K562 (cell line): ENCODE results near the gene CCDC27. TPM values are rescaled to one million over a fixed set of nuclear protein-coding genes. Genes with fewer than 3 reads are reported as not detected.

ENCODE experiments used
- ATAC-seq: fragments of 200-7000 bp; cut with Tn5 transposase; 3 replicates; pipeline ENCODE4 v1.9.1; 2020; ENCODE audit warnings: moderate library complexity
- BruUV-seq: library from RNA; stranded (reverse); fragments of 400-500 nt; replicated peaks from 2 replicates; lab custom pipeline; 2021; lab: Mats Ljungman, UMichigan
- CTCF ChIA-PET: fragments of 300-600 bp; formaldehyde crosslinking; extraction: SDS; loops from one replicate; lab custom pipeline; 2021; ENCODE audit warnings: low intra/inter-chr PET ratio; lab: Yijun Ruan, JAX
- POLR2A ChIA-PET: fragments of 300-600, 350-650 bp; sonication (Branson Sonifier 250); formaldehyde crosslinking; extraction: SDS; loops from one replicate; lab custom pipeline; 2021; ENCODE audit warnings: antibody characterized with exemption, inconsistent platforms; lab: Yijun Ruan, JAX
- DNase-seq, 4 experiments: peaks; one replicate each; pipeline versions ENCODE4 v3.0.0 to v3.0.0-alpha.2; 2011 to 2018; ENCODE audit warnings: low spot score in 3 of 4, mixed read lengths in 3 of 4; ENCODE audit errors: extremely low read depth in 1 of 4
- FAIRE-seq: peaks from 2 replicates; lab custom pipeline; 2011; peaks lifted over from hg19 to GRCh38; lab: Jason Lieb, UNC
- H2AFZ ChIP-seq: 2 replicates; pipeline ENCODE4 v1.6.0; 2011; ENCODE audit warnings: low read depth, low read length, control low read depth, inconsistent platforms
- H3K27ac ChIP-seq: fragments of 200-600 bp; 3 replicates; pipeline ENCODE4 v1.8.0; 2011; ENCODE audit warnings: low read depth, mild to moderate bottlenecking, control low read depth, inconsistent platforms, low read length, moderate library complexity, mixed read lengths; ENCODE audit errors: extremely low read depth
- H3K27me3 ChIP-seq, 2 experiments: fragments of 300-600 bp in 1 of 2; 2 replicates in 1 of 2; 3 replicates in 1 of 2; pipeline versions ENCODE4 v1.6.0 to v1.8.0; 2011; ENCODE audit warnings: inconsistent platforms in 2 of 2, low read length in 2 of 2, mild to moderate bottlenecking in 1 of 2, mixed read lengths in 1 of 2, moderate library complexity in 1 of 2; ENCODE audit not compliant: control insufficient read depth in 2 of 2, insufficient read depth in 2 of 2
- H3K36me3 ChIP-seq: fragments of 300-600 bp; 3 replicates; pipeline ENCODE4 v1.8.0; 2011; ENCODE audit warnings: mild to moderate bottlenecking, low read length, inconsistent platforms; ENCODE audit not compliant: control insufficient read depth, insufficient read depth
- H3K4me1 ChIP-seq, 2 experiments: fragments of 200-600 bp in 1 of 2; replicated peaks in 1 of 2; 2 replicates in 1 of 2; 3 replicates in 1 of 2; pipeline versions ENCODE4 v1.5.1 to v1.8.0; 2011; ENCODE audit warnings: inconsistent platforms in 2 of 2, low read length in 2 of 2, mild to moderate bottlenecking in 1 of 2, mixed read lengths in 1 of 2, moderate library complexity in 1 of 2; ENCODE audit not compliant: control insufficient read depth in 2 of 2, insufficient read depth in 2 of 2
- H3K4me2 ChIP-seq: 2 replicates; pipeline ENCODE4 v1.6.1; 2011; ENCODE audit warnings: low read length, control low read depth, inconsistent platforms, mixed read lengths; ENCODE audit not compliant: insufficient read depth
- H3K4me3 ChIP-seq: fragments of 200-600 bp; sonication (generic), shearing (Covaris generic); 2 replicates; pipeline ENCODE4 v1.5.1; 2016; ENCODE audit warnings: control low read depth, inconsistent platforms
- H3K79me2 ChIP-seq: fragments of 200-600 bp; 3 replicates; pipeline ENCODE4 v1.8.0; 2011; ENCODE audit warnings: low read length, inconsistent platforms; ENCODE audit not compliant: control insufficient read depth, insufficient read depth
- H3K9ac ChIP-seq, 2 experiments: 2 replicates each; pipeline versions ENCODE4 v1.6.0 to v1.6.1; 2011; ENCODE audit warnings: low read depth in 2 of 2, low read length in 2 of 2, control low read depth in 1 of 2, inconsistent platforms in 1 of 2, mild to moderate bottlenecking in 1 of 2, mixed read lengths in 1 of 2; ENCODE audit not compliant: insufficient read depth in 1 of 2
- H3K9me1 ChIP-seq: one replicate; pipeline ENCODE4 v1.6.0; 2011; ENCODE audit warnings: inconsistent platforms, mild to moderate bottlenecking, low read length, moderate library complexity; ENCODE audit not compliant: control insufficient read depth, insufficient read depth
- H3K9me3 ChIP-seq: replicated peaks from 2 replicates; pipeline ENCODE4 v1.5.1; 2011; ENCODE audit warnings: low read depth, low read length, inconsistent platforms; ENCODE audit not compliant: control insufficient read depth, insufficient read depth
- H4K20me1 ChIP-seq: replicated peaks from 2 replicates; pipeline ENCODE4 v1.6.1; 2011; ENCODE audit warnings: low read length, inconsistent platforms, mixed read lengths; ENCODE audit not compliant: control insufficient read depth, insufficient read depth
- GTF3C2 ChIP-seq: IDR thresholded peaks from 3 replicates; pipeline ENCODE4 v1.6.1; 2011; ENCODE audit warnings: borderline replicate concordance, mild to moderate bottlenecking, moderate library complexity; ENCODE audit not compliant: insufficient read length; ENCODE audit errors: extremely low read depth
- KDM2B ChIP-seq: fragments of 250-450 bp; sonication (Bioruptor Pico); IDR thresholded peaks from 2 replicates; pipeline ENCODE4 v1.8.0; 2021; ENCODE audit warnings: mild to moderate bottlenecking, moderate library complexity
- RREB1 ChIP-seq: fragments of 250-450 bp; sonication (Bioruptor Pico); IDR thresholded peaks from 2 replicates; pipeline ENCODE4 v1.4.0; 2020
- TAF7 ChIP-seq: fragments of 450-650 bp; IDR thresholded peaks from 2 replicates; pipeline ENCODE4 v1.6.1; 2016; ENCODE audit warnings: missing genetic modification characterization, missing compliant biosample characterization
- TSHZ1 ChIP-seq: fragments of 250-450 bp; sonication (Bioruptor Pico); IDR thresholded peaks from 2 replicates; pipeline ENCODE4 v1.4.0; 2020; ENCODE audit warnings: mild to moderate bottlenecking, moderate library complexity
- WGBS: fragments of 100-300 bp; shearing (Covaris generic); methylation state at CpG from one replicate; pipeline ENCODE4 v1.1.6; 2016; ENCODE audit warnings: low coverage, mixed read lengths; ENCODE audit not compliant: insufficient coverage; ENCODE audit errors: missing lambda C conversion rate; 5-methylcytosine and 5-hydroxymethylcytosine counted together
- in situ Hi-C: fragments of 300-500 bp; cut with MboI; formaldehyde crosslinking; loops from 4 replicates; pipeline ENCODE4 v1.15.0; 2018; ENCODE audit warnings: inconsistent platforms, mixed read lengths
- intact Hi-C: fragments of 100-400 bp; cut with micrococcal nuclease; formaldehyde crosslinking; loops from 2 replicates; pipeline ENCODE4 v1.14.2; 2022
- polyA plus RNA-seq, 8 experiments: library from polyadenylated mRNA; depleted of rRNA in 4 of 8; stranded (reverse) in 5 of 8; unstranded in 3 of 8; fragments of >200 nt; fragmentation: Nextera tagmentation in 2 of 8; fragmentation: Illumina TruSeq in 1 of 8; extraction: Ambion mirVana in 2 of 8; extraction: Trizol in 1 of 8; gene quantifications; 2 replicates each; pipeline versions ENCODE4 v1.2.1 to v1.2.3, GENCODE V29; 2011 to 2014; ENCODE audit warnings: inconsistent platforms in 1 of 8, missing spikeins in 1 of 8
- total RNA-seq, 7 experiments: library from RNA; depleted of rRNA in 6 of 7; stranded (reverse); fragments of >200 nt in 6 of 7; fragmentation: Illumina TruSeq in 2 of 7; extraction: Trizol in 2 of 7; gene quantifications; 2 replicates each; pipeline versions ENCODE4 v1.2.1 to v1.2.3, GENCODE V29; 2011 to 2021; ENCODE audit warnings: low replicate concordance in 1 of 7

Gene CCDC27
- total and polyA plus RNA-seq, 9 of the 15 experiments (the other 6 are each of a cell fraction or from before 2014, with no cell fraction given), result 0.01 to 0.04 TPM; not detected in 7

GRCh38 chr1:3742439-3743298 is 9.6 kb upstream of the CCDC27 start:
- H3K27ac ChIP-seq, result no peak overlapping the region
- H3K9me3 ChIP-seq, result no peaks in the 10 kb centered on the region
- no peaks in the 10 kb centered on the region for H3K27me3 ChIP-seq
- H3K4me3 ChIP-seq, result no peak overlapping the region
- 82% methylated on average over 24 of the region's 24 CpGs for WGBS
- no peak for ATAC-seq
- H4K20me1 ChIP-seq, result peaks cover 17% of the 10 kb centered on the region; the same call in 1 of the 2 replicates
- H3K4me1 ChIP-seq, result peaks cover 17 to 60% of the 10 kb centered on the region in 2 experiments
- ChIA-PET CTCF (no interaction called here), POLR2A (interaction anchor here (0.6 to 0.9 kb wide), 5 partner anchors 9 to 17 kb away, joined by 3 to 6 read pairs (median 3); no protein-coding TSS in a partner anchor)
- peaks cover 13% of the 10 kb centered on the region for H3K9me1 ChIP-seq
- peaks cover 74% of the 10 kb centered on the region; the same call in 2 of the 3 replicates for H3K36me3 ChIP-seq
- no peak overlapping the region for H2AFZ ChIP-seq
- intact Hi-C loops, result no loop called here
- no TSS peak for BruUV-seq
- in situ Hi-C loops, result no loop called here
- peak overlapping the region in 1 of 2 experiments; percentile 54; a peak in 1 of 4 replicates for H3K9ac ChIP-seq
- no peak for DNase-seq
- H3K4me2 ChIP-seq, result no peak overlapping the region
- no peak for FAIRE-seq
- peaks cover 29% of the 10 kb centered on the region for H3K79me2 ChIP-seq
- TF ChIP-seq TSHZ1 (no peak), GTF3C2 (no peak), TAF7 (no peak), KDM2B (CRISPR knock-in tag) (no peak), RREB1 (CRISPR knock-in tag) (no peak)
- TF ChIP-seq, all 486 proteins: peak for 0
